ENCODE data around the gene BDKRB1.

DNA sequence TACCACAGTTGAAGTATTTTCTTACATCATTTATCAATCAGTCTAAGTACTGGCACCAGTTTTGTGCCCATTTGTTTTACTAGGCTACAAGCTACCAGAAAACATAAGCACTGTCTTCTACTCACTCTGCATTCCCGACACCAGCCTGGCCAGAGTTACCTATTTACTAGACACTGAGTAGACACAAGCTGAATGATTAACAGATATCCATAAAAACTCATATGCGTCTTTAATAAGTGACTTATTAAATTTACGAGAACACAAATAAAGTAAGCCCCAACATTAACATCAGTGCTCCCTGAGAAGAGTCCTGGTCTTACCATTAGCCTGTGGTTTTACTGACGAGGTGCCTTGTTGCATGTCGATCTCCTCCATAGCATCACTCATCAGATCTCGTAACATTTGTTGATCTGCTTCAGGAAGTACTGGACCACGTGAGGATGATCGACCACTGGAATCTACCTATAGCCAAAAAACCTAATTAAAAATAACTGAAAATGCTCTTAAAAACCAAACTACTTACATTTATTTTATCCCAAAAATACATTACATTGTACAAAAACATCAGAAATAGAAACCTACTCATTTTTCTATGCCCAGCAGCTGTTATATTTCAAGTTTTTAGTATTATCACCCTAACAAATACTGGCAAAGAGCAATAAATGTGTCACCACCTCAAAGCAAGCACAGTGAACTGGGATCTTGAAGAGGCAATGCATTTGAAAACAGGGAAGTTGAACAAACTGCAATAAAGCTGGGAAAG lies 53.3 kb downstream of the BDKRB1 start:
- TF ChIP-seq CTCF (IDR thresholded peaks at IDR 0.05; ENCODE audit: insufficient read depth, low read depth, low read length) (no peak), EZH2 (IDR thresholded peaks at IDR 0.05; ENCODE audit: insufficient read depth, low read length) (no peak)
